ENCODE data around the gene GHRHR.
A peak's percentile ranks its signal among the peaks of the same experiment; 100 is the strongest.

GHRHR gene

DNA sequence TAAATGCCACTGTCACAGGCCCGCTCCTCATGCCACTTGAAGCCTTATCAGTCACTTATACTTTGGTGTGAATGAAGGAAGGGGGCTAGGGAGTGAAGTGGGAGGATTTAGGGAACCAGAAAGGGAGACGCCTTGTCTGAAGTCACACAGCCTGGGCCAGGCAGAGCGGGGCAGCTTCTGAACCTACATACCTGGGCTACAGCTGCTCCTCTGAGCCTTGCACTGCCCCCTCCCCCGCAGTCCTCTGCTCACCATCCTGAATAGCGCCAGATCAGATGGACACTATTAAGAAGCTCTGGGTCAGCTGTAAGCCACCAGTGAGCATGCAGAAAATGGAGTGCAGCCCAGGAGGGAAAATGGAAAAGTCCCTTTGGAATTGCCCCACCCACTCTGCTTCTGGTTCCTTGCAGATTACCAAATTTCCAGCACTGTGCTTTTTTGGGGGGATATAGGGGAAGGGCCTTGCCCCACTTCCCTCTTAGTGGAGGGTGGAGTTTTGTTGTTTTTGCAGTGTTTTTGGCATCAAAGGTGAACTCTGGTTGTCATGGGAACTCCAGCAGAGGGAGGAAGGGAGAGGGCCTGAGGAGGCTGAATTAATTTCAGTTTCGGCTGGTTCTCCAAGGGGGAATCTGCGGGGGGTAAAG lies 53.4 kb downstream of the GHRHR start:
- DNase-seq: no peak

DNA sequence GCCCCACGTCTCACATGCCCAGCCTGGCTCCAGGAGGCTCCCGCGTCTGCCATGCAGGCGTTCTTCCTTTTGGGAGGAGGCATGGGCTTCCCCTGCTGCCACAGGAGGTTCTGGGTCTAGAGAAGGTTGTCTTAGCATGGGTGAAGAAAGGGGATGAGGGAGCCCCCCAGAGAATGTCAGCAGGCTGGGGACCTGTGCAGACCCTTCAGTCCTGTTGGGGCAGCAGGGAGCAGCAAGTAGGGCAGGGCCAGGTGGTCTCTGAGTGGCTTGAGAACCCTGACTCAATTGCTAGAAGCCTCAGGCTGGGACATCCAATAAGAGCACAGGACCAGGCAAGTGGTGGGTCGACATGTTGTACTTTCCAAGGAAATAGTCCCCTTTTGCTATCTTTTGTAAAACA lies 54.0 kb downstream of the GHRHR start:
- DNase-seq: no peak

GRCh38 chr7:31019509-31019908 lies 55.8 kb downstream of the GHRHR start:
- no peak for DNase-seq

DNA sequence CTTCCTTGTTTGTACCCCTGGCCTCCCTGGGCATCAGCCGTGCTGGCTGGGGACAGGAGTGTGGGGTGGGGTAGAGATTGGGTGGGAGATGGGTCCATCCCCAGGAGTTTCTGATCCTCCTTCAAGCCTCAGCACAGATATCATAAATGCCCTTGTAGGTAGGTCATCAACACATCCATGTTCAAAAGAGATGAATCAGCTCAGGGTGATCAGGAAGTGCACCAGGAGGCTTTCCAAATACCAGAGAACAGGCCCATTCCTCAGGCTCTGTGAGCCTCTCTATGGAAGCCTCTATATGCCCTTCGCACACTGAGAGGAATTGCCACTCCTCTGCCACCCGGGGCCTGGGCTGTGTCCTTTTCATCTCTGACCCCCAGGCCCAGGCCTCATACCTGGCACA lies 56.4 kb downstream of the GHRHR start:
- DNase-seq: no peak

- no peak for DNase-seq
These were observed 56.9 kb downstream of the GHRHR start for GRCh38 chr7:31020652-31021051.

GRCh38 chr7:31022117-31022516 lies 58.4 kb downstream of the GHRHR start:
- no peak for DNase-seq

- DNase-seq: no peak
These were observed 59.0 kb downstream of the GHRHR start for GRCh38 chr7:31022726-31023125.

GRCh38 chr7:31023877-31024276 lies 60.1 kb downstream of the GHRHR start:
- no peak for DNase-seq

- DNase-seq: peak; percentile 47
These were observed 63.6 kb downstream of the GHRHR start for GRCh38 chr7:31027161-31027965.

- DNase-seq: no peak
These were observed 64.3 kb downstream of the GHRHR start for GRCh38 chr7:31028006-31028405.

DNA sequence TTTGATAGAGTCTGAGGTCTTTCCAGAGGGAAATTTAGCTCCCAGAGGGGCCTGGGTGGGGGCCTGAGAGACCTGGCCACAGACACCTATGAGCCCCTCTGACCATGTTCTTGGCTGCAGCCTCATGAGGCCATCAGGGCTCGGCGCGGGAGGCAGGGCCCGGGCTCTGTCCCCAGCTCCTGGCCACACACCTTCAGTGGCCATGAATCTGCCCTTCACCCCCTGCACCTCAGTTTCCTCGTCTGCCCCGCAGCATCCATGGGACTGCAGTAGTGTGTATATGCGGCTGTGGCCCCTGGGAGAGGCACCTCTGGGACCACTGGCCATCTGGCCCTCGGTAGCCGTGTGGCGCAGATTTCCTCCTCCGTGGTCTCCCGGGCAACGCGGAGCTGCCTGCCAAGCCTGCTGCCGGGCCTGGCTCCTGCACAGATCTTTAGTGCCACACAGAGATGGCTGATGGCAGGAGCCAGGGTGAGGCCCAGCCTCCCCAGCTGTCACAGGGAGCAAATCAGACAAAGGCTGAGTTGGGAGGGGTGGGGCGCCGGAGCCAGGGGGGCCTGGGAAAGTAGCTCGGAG lies 64.8 kb downstream of the GHRHR start:
- no peak for DNase-seq
